HepG2 (cell line): ENCODE measurements around the gene CREBBP. TPM values are rescaled to one million over a fixed set of nuclear protein-coding genes. Genes with fewer than 3 reads are reported as not detected.

ENCODE experiments used
- ATAC-seq: fragments of 200-7000 bp; cut with Tn5 transposase; 3 replicates; pipeline ENCODE4 v1.9.1; 2020; ENCODE audit warnings: mild to moderate bottlenecking, moderate library complexity
- BruUV-seq: library from RNA; stranded (reverse); fragments of 400-500 nt; replicated peaks from 2 replicates; lab custom pipeline; 2021; lab: Mats Ljungman, UMichigan
- CTCF ChIA-PET: fragments of 300-600 bp; formaldehyde crosslinking; extraction: SDS; loops from one replicate; lab custom pipeline; 2021; ENCODE audit warnings: low total read pairs, inconsistent platforms, low intra/inter-chr PET ratio; lab: Yijun Ruan, JAX
- POLR2A ChIA-PET: fragments of 350-600 bp; sonication (Branson Sonifier 250); formaldehyde crosslinking; loops from one replicate; lab custom pipeline; 2020; ENCODE audit warnings: antibody characterized with exemption, inconsistent platforms; lab: Yijun Ruan, JAX
- DNase-seq: peaks from one replicate; pipeline ENCODE4 v3.0.0-alpha.2; 2015; ENCODE audit warnings: low spot score
- FAIRE-seq: peaks from 3 replicates; lab custom pipeline; 2011; peaks lifted over from hg19 to GRCh38; lab: Jason Lieb, UNC
- H2AFZ ChIP-seq: one replicate; pipeline ENCODE4 v1.6.1; 2011; ENCODE audit warnings: low read length, inconsistent platforms
- H3K27ac ChIP-seq: fragments of 300-600 bp; 3 replicates; pipeline ENCODE4 v1.8.0; 2011; ENCODE audit warnings: mixed run types, mild to moderate bottlenecking, mixed read lengths, low read length, inconsistent platforms; ENCODE audit not compliant: insufficient read depth; ENCODE audit errors: extremely low read length
- H3K27me3 ChIP-seq, 2 experiments: fragments of 200-600 bp in 1 of 2; 2 replicates in 1 of 2; 3 replicates in 1 of 2; pipeline versions ENCODE4 v1.6.0 to v1.8.0; 2011; ENCODE audit warnings: low read length in 2 of 2, mild to moderate bottlenecking in 2 of 2, moderate library complexity in 2 of 2, inconsistent platforms in 1 of 2; ENCODE audit not compliant: insufficient read depth in 2 of 2, control insufficient read depth in 1 of 2
- H3K36me3 ChIP-seq, 2 experiments: fragments of 200-600 bp in 1 of 2; replicated peaks in 1 of 2; 2 replicates in 1 of 2; 3 replicates in 1 of 2; pipeline versions ENCODE4 v1.5.1 to v1.8.0; 2011; ENCODE audit warnings: low read length in 2 of 2, inconsistent platforms in 1 of 2; ENCODE audit not compliant: insufficient read depth in 2 of 2, control insufficient read depth in 1 of 2
- H3K4me1 ChIP-seq: 2 replicates; pipeline ENCODE4 v1.5.1; 2012; ENCODE audit warnings: low read length, inconsistent platforms; ENCODE audit not compliant: insufficient read depth
- H3K4me2 ChIP-seq: 2 replicates; pipeline ENCODE4 v1.6.0; 2011; ENCODE audit warnings: low read depth, low read length, inconsistent platforms
- H3K4me3 ChIP-seq, 3 experiments: fragments of 200-600 bp in 1 of 3; sonication (generic), shearing (Covaris generic) in 1 of 3; replicated peaks in 1 of 3; 2 replicates each; pipeline ENCODE4 v1.5.1; 2011 to 2016; ENCODE audit warnings: low read length in 3 of 3, inconsistent platforms in 2 of 3, low read depth in 2 of 3, mild to moderate bottlenecking in 2 of 3, control low read depth in 1 of 3, mixed read lengths in 1 of 3; ENCODE audit not compliant: insufficient read depth in 1 of 3
- H3K79me2 ChIP-seq: one replicate; pipeline ENCODE4 v1.6.1; 2011; ENCODE audit warnings: low read length, inconsistent platforms; ENCODE audit not compliant: insufficient read depth
- H3K9ac ChIP-seq: 2 replicates; pipeline ENCODE4 v1.6.0; 2011; ENCODE audit warnings: mild to moderate bottlenecking, low read depth, low read length, inconsistent platforms; ENCODE audit not compliant: insufficient read depth
- H3K9me3 ChIP-seq: 2 replicates; pipeline ENCODE4 v1.5.1; 2012; ENCODE audit warnings: mild to moderate bottlenecking, low read length
- H4K20me1 ChIP-seq: 2 replicates; pipeline ENCODE4 v1.6.0; 2011; ENCODE audit warnings: inconsistent platforms, mild to moderate bottlenecking, low read length, moderate library complexity; ENCODE audit not compliant: insufficient read depth
- ARHGAP35 ChIP-seq: sonication (generic); formaldehyde crosslinking; IDR thresholded peaks from 2 replicates; pipeline ENCODE4 v1.9.0; 2022; ENCODE audit warnings: mild to moderate bottlenecking, inconsistent platforms, moderate library complexity, missing genetic modification reagents, borderline replicate concordance
- EHMT2 ChIP-seq: fragments of 200-600 bp; sonication (generic); IDR thresholded peaks from 2 replicates; pipeline ENCODE4 v1.7.0; 2017; ENCODE audit warnings: antibody characterized with exemption, low read depth, low read length, borderline replicate concordance
- ELF4 ChIP-seq: sonication (generic); formaldehyde crosslinking; IDR thresholded peaks from 2 replicates; pipeline ENCODE4 v1.5.0; 2020; ENCODE audit warnings: missing genetic modification reagents, mild to moderate bottlenecking, moderate library complexity, borderline replicate concordance
- ETS1 ChIP-seq: sonication (generic); formaldehyde crosslinking; IDR thresholded peaks from 2 replicates; pipeline ENCODE4 v1.4.0; 2020; ENCODE audit warnings: missing genetic modification reagents
- HNF1A ChIP-seq, 2 experiments: sonication (generic) in 1 of 2; formaldehyde crosslinking in 1 of 2; IDR thresholded peaks; 2 replicates each; pipeline versions ENCODE4 v1.4.0 to v1.6.1; 2016 to 2020; ENCODE audit warnings: borderline replicate concordance in 1 of 2, low read depth in 1 of 2, mild to moderate bottlenecking in 1 of 2, missing genetic modification reagents in 1 of 2
- JDP2 ChIP-seq: sonication (generic); formaldehyde crosslinking; IDR thresholded peaks from 2 replicates; pipeline ENCODE4 v1.8.1; 2022; ENCODE audit warnings: missing genetic modification reagents, borderline replicate concordance
- MIXL1 ChIP-seq: IDR thresholded peaks from 2 replicates; pipeline ENCODE4 v1.6.1; 2016
- MNT ChIP-seq: fragments of 450-650 bp; IDR thresholded peaks from 2 replicates; pipeline ENCODE4 v1.6.1; 2016
- RBM22 ChIP-seq: fragments of 200-400 bp; formaldehyde crosslinking; optimal IDR thresholded peaks from 2 replicates; pipeline ENCODE3; 2017; ENCODE audit warnings: mild to moderate bottlenecking, low read length, moderate library complexity
- SIX1 ChIP-seq: sonication (generic); formaldehyde crosslinking; IDR thresholded peaks from 2 replicates; pipeline ENCODE4 v1.4.0; 2020; ENCODE audit warnings: missing genetic modification reagents, borderline replicate concordance
- ZNF598 ChIP-seq: sonication (generic); formaldehyde crosslinking; IDR thresholded peaks from 2 replicates; pipeline ENCODE4 v1.5.1; 2020; ENCODE audit warnings: mild to moderate bottlenecking, missing genetic modification reagents, borderline replicate concordance
- ZNF776 ChIP-seq: sonication (generic); formaldehyde crosslinking; IDR thresholded peaks from 2 replicates; pipeline ENCODE4 v1.4.0; 2020; ENCODE audit warnings: mild to moderate bottlenecking, missing genetic modification reagents
- ZNF788 ChIP-seq: sonication (generic); formaldehyde crosslinking; IDR thresholded peaks from 2 replicates; pipeline ENCODE4 v1.5.0; 2020; ENCODE audit warnings: mild to moderate bottlenecking, missing genetic modification reagents, borderline replicate concordance
- WGBS: methylation state at CpG from one replicate; pipeline ENCODE4 v1.1.6; 2017; ENCODE audit warnings: low lambda C conversion rate; 5-methylcytosine and 5-hydroxymethylcytosine counted together
- in situ Hi-C: cut with HindIII; loops from 2 replicates; pipeline ENCODE4 v1.10.0; 2017; ENCODE audit warnings: low pct_unique_long_range_greater_than_20kb; ENCODE audit not compliant: extremely low pct_ligation_motif_present
- intact Hi-C: fragments of 100-400 bp; cut with micrococcal nuclease; formaldehyde crosslinking; loops from one replicate; pipeline ENCODE4 v1.10.0; 2022; ENCODE audit not compliant: unreplicated experiment
- polyA plus RNA-seq, 8 experiments: library from polyadenylated mRNA; depleted of rRNA in 3 of 8; stranded (reverse) in 7 of 8; unstranded in 1 of 8; fragments of >200 nt; fragmentation: Illumina TruSeq in 4 of 8; extraction: Trizol in 4 of 8; gene quantifications; 2 replicates each; pipeline versions ENCODE4 v1.2.1 to v1.2.3, GENCODE V29; 2011 to 2016; ENCODE audit warnings: low read depth in 4 of 8, missing spikeins in 1 of 8, mixed read lengths in 1 of 8; ENCODE audit not compliant: insufficient read depth in 1 of 8
- total RNA-seq, 5 experiments: library from RNA; depleted of rRNA; stranded (reverse); fragments of >200 nt; fragmentation: Illumina TruSeq; extraction: Trizol; gene quantifications; 2 replicates each; pipeline ENCODE4 v1.2.3, GENCODE V29; 2016; ENCODE audit warnings: low read depth in 1 of 5

CREBBP gene
- total and polyA plus RNA-seq, 2 of the 13 experiments (the other 11 are each of a cell fraction or from before 2014, with no cell fraction given) = 5.3 to 10.4 TPM

GRCh38 chr16:3792472-3793012, 88.0 kb downstream of the CREBBP start:
- Histone ChIP-seq H3K9me3 (no peaks in the 10 kb centered on the region), H3K9ac (no peak overlapping the region), H3K79me2 (peaks cover 27% of the 10 kb centered on the region), H3K27me3 (no peaks in the 10 kb centered on the region), H3K4me2 (no peak overlapping the region), H3K36me3 (peaks cover 33 to 58% of the 10 kb centered on the region in 2 experiments; a peak in 4 of 5 replicates), H4K20me1 (peaks cover 6% of the 10 kb centered on the region), H3K27ac (no peak overlapping the region), H2AFZ (no peak overlapping the region), H3K4me1 (no peaks in the 10 kb centered on the region), H3K4me3 (no peak overlapping the region)
- WGBS = 96% methylated on average over 12 of the region's 12 CpGs
- ChIA-PET CTCF (no interaction called here), POLR2A (no interaction called here)
- ATAC-seq = no peak
- TF ChIP-seq ZNF776 (CRISPR knock-in tag) (no peak), RBM22 (no peak), ETS1 (no peak), HNF1A (IDR thresholded peaks at IDR 0.05; ENCODE audit: low read depth) (no peak), HNF1A (CRISPR knock-in tag; IDR thresholded peaks at IDR 0.05; ENCODE audit: borderline replicate concordance) (no peak), SIX1 (CRISPR knock-in tag) (no peak), MNT (no peak), ARHGAP35 (CRISPR knock-in tag) (no peak), ZNF598 (CRISPR knock-in tag) (no peak), ZNF788 (CRISPR knock-in tag) (no peak), MIXL1 (no peak), EHMT2 (no peak), ELF4 (CRISPR knock-in tag) (no peak), JDP2 (CRISPR knock-in tag) (no peak)
- in situ Hi-C loops = no loop called here
- intact Hi-C loops = no loop called here
- no peak for DNase-seq
- no peak for FAIRE-seq
- no TSS peak for BruUV-seq
